Stimulated activated CD8-positive, alpha-beta memory T cell treated with anti-CD3 and anti-CD28 coated beads, Interleukin-15, amount 100 ng/mL, for 4 hours (primary cell): ENCODE results near the gene NEDD4.

Experiments
- DNase-seq, 2 donors: peaks; one replicate each; pipeline ENCODE4 v3.0.0-alpha.2; 2020; ENCODE audit warnings: low read depth in 2 of 2

NEDD4 gene

GRCh38 chr15:55780292-55780691 is 213.1 kb downstream of the NEDD4 start:
- DNase-seq: no peak

- no peak for DNase-seq
Measured at GRCh38 chr15:55778932-55779331, 214.5 kb downstream of the NEDD4 start.
